OCI-LY1 (cell line): Measurements from ENCODE around the gene C10orf67.

Experiments
- H2AFZ ChIP-seq: fragments of 200-600 bp; sonication (generic), shearing (Covaris generic); 2 replicates; pipeline ENCODE4 v1.6.0; 2014; ENCODE audit warnings: antibody characterized with exemption, mild to moderate bottlenecking, low read length
- H3F3A ChIP-seq: fragments of 200-600 bp; sonication (generic), shearing (Covaris generic); 2 replicates; pipeline ENCODE4 v1.6.0; 2014; ENCODE audit warnings: mild to moderate bottlenecking, antibody characterized with exemption, low read length, moderate library complexity; ENCODE audit not compliant: insufficient read depth
- H3K27ac ChIP-seq: fragments of 200-600 bp; sonication (generic); 2 replicates; pipeline ENCODE4 v1.5.1; 2014; ENCODE audit warnings: low read length, mixed run types, mild to moderate bottlenecking, low read depth; ENCODE audit not compliant: poor library complexity, severe bottlenecking
- H3K27me3 ChIP-seq: fragments of 200-600 bp; sonication (generic); 2 replicates; pipeline ENCODE4 v1.6.0; 2014; ENCODE audit warnings: antibody characterized with exemption, mild to moderate bottlenecking, low read length, moderate library complexity; ENCODE audit not compliant: insufficient read depth
- H3K36me3 ChIP-seq: fragments of 200-600 bp; sonication (generic); 2 replicates; pipeline ENCODE4 v1.6.1; 2014; ENCODE audit warnings: mild to moderate bottlenecking, antibody characterized with exemption, low read length, moderate library complexity, mixed read lengths; ENCODE audit not compliant: insufficient read depth
- H3K4me1 ChIP-seq: fragments of 200-600 bp; sonication (generic); 2 replicates; pipeline ENCODE4 v1.5.1; 2014; ENCODE audit warnings: mild to moderate bottlenecking, low read length, moderate library complexity; ENCODE audit not compliant: insufficient read depth, severe bottlenecking
- H3K4me2 ChIP-seq: fragments of 200-600 bp; sonication (generic), shearing (Covaris generic); 2 replicates; pipeline ENCODE4 v1.6.1; 2014; ENCODE audit warnings: low read length
- H3K4me3 ChIP-seq: fragments of 200-600 bp; sonication (generic); 2 replicates; pipeline ENCODE4 v1.5.1; 2014; ENCODE audit warnings: low read length, low read depth, mild to moderate bottlenecking, mixed read lengths; ENCODE audit not compliant: poor library complexity, severe bottlenecking
- H3K79me2 ChIP-seq: fragments of 200-600 bp; shearing (Covaris generic); 2 replicates; pipeline ENCODE4 v1.6.1; 2016; ENCODE audit warnings: mixed run types, low read length, mixed read lengths; ENCODE audit not compliant: insufficient read depth
- H3K9ac ChIP-seq: fragments of 200-600 bp; sonication (generic), shearing (Covaris generic); 2 replicates; pipeline ENCODE4 v1.6.1; 2014; ENCODE audit warnings: mild to moderate bottlenecking, low read length, mixed read lengths
- H3K9me2 ChIP-seq: fragments of 200-600 bp; sonication (generic), shearing (Covaris generic); 2 replicates; pipeline ENCODE4 v1.6.1; 2014; ENCODE audit warnings: low read depth, mild to moderate bottlenecking, low read length, mixed read lengths
- H3K9me3 ChIP-seq: fragments of 200-600 bp; shearing (Covaris generic); 2 replicates; pipeline ENCODE4 v1.6.1; 2014; ENCODE audit warnings: low read length, mixed read lengths
- H4K20me1 ChIP-seq: fragments of 200-600 bp; sonication (generic), shearing (Covaris generic); 2 replicates; pipeline ENCODE4 v1.6.0; 2016; ENCODE audit warnings: mild to moderate bottlenecking, low read length; ENCODE audit not compliant: insufficient read depth
- EZH2 ChIP-seq: fragments of 200-600 bp; sonication (generic), shearing (Covaris generic); IDR thresholded peaks from 2 replicates; pipeline ENCODE4 v1.8.0; 2017; ENCODE audit warnings: borderline replicate concordance, mixed run types, mild to moderate bottlenecking, antibody characterized with exemption, low read length, moderate library complexity, mixed read lengths
- TF ChIP-seq, protein P1 (sequence below): fragments of 200-600 bp; sonication (generic), shearing (Covaris generic); IDR thresholded peaks from 2 replicates; pipeline ENCODE4 v1.5.1; 2017; ENCODE audit warnings: mild to moderate bottlenecking, antibody characterized with exemption, low read length, moderate library complexity, mixed read lengths

Gene C10orf67

DNA sequence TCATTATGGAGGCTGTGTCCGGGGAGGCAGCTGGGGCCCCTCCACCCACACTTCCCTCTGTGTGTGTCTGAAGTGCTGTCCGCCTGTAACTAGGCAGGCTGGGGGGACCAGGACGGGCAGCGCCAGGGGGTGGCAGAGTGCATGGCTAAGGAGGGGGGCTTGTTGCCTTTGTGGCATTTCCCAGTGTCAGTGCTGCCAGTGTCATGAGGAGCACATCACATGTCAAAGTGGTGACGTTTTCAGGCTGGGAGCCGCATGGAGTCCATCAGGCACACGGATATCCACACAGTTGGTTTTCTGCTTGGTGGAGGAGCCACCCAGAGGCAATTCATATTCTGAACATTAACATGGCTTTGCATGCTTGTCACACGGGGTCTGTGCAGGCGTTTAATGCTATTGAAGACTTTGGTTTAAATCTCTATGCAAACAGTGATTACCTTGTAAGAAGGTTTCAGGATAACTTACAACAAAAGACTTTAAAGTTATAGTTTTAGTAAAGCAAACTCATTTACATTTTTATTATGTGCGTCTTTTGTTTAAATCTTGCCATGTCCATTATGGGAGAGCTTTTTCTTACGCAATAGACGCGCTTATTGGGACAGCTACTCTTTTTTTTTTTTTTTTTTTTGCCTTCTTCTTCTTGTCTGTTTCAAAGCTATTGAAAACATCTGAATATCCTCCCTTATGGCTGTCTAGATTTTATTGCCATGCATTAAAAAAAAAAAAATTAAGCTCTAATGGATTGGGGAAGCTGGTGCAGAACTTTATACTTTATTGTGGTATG lies 52.9 kb downstream of the C10orf67 start:
- Histone ChIP-seq H3K27me3 (no peaks in the 10 kb centered on the region), H3K4me3 (no peak overlapping the region), H3K4me1 (no peaks in the 10 kb centered on the region), H3K9me2 (no peaks in the 10 kb centered on the region), H3K4me2 (no peak overlapping the region), H3K9ac (no peak overlapping the region), H4K20me1 (no peaks in the 10 kb centered on the region), H3K9me3 (no peaks in the 10 kb centered on the region), H3K27ac (no peak overlapping the region), H3F3A (no peaks in the 10 kb centered on the region), H3K79me2 (no peaks in the 10 kb centered on the region), H3K36me3 (no peaks in the 10 kb centered on the region), H2AFZ (no peak overlapping the region)
- TF ChIP-seq, protein P1, sequence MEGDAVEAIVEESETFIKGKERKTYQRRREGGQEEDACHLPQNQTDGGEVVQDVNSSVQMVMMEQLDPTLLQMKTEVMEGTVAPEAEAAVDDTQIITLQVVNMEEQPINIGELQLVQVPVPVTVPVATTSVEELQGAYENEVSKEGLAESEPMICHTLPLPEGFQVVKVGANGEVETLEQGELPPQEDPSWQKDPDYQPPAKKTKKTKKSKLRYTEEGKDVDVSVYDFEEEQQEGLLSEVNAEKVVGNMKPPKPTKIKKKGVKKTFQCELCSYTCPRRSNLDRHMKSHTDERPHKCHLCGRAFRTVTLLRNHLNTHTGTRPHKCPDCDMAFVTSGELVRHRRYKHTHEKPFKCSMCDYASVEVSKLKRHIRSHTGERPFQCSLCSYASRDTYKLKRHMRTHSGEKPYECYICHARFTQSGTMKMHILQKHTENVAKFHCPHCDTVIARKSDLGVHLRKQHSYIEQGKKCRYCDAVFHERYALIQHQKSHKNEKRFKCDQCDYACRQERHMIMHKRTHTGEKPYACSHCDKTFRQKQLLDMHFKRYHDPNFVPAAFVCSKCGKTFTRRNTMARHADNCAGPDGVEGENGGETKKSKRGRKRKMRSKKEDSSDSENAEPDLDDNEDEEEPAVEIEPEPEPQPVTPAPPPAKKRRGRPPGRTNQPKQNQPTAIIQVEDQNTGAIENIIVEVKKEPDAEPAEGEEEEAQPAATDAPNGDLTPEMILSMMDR = no peak
- TF ChIP-seq EZH2 = no peak

DNA sequence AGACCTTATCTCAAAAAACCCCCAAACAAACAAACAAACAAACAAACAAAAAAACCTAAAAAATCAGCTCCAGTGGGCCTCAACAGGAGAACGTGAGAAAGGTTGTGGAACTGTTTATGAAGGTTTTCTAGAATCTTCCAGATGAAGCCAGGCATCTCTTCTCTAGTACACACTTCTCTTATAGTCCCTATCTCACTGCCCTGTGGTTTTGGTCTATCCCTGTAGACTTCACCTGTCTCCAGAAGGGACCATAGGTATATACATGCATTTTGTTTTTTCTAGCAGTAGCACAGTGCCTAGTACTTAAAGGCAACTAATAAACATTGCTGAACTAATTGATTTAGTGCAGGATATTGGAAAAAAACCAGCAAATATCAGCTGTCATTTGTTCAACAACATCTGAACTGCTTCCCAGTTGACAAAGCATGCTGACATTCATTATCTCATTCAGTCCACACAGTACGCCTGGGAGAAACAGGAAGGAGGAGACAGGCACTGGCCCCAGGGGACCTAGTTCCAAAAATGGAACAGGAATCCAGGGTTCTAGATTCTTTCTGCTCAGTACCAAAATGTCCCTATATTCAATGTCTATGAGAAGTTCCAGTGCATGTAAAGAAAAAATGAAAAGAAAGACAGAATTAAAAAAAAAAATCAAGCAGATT lies 59.8 kb downstream of the C10orf67 start:
- Histone ChIP-seq H3K9me3 (no peaks in the 10 kb centered on the region), H3K36me3 (no peaks in the 10 kb centered on the region), H4K20me1 (no peaks in the 10 kb centered on the region), H3K4me1 (no peaks in the 10 kb centered on the region), H3K27ac (no peak overlapping the region), H3F3A (no peaks in the 10 kb centered on the region), H3K79me2 (no peaks in the 10 kb centered on the region), H2AFZ (no peak overlapping the region), H3K4me3 (no peak overlapping the region), H3K9ac (no peak overlapping the region), H3K4me2 (no peak overlapping the region), H3K9me2 (no peaks in the 10 kb centered on the region), H3K27me3 (no peaks in the 10 kb centered on the region)
- TF ChIP-seq EZH2 = no peak
- TF ChIP-seq, protein P1 = no peak

DNA sequence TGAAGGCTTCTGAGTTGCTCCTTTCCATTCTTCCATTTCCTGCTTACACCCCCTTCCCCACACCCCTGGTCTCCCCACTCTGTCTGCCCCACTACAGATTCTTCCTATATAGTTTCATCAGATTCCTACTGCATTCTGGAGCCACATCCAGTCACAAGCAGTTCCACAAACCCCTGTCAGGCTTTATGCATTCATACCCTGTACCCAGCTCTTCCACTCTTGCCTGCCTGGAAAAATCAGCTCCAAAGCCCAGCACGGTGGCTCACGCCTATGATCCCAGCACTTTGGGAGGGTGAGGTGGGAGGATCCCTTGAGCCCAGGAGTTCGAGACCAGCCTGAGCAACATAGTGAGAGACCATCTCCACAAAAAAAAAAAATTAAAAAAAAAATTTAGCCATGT lies 60.4 kb downstream of the C10orf67 start:
- H4K20me1 ChIP-seq = no peaks in the 10 kb centered on the region
- H3K27ac ChIP-seq = no peak overlapping the region
- no peaks in the 10 kb centered on the region for H3K9me3 ChIP-seq
- H3K4me2 ChIP-seq = no peak overlapping the region
- no peak overlapping the region for H3K4me3 ChIP-seq
- no peaks in the 10 kb centered on the region for H3K4me1 ChIP-seq
- no peaks in the 10 kb centered on the region for H3K79me2 ChIP-seq
- H3K9ac ChIP-seq = no peak overlapping the region
- H3K27me3 ChIP-seq = no peaks in the 10 kb centered on the region
- H3K9me2 ChIP-seq = no peaks in the 10 kb centered on the region
- H3F3A ChIP-seq = no peaks in the 10 kb centered on the region
- TF ChIP-seq EZH2 = no peak
- TF ChIP-seq, protein P1 = no peak
- no peaks in the 10 kb centered on the region for H3K36me3 ChIP-seq
- no peak overlapping the region for H2AFZ ChIP-seq
